Non-pigmented ciliary epithelial cell (primary cell): Measurements from ENCODE around the gene FUBP3.

ENCODE experiments used
- DNase-seq: peaks from one replicate; pipeline ENCODE4 v3.0.0-alpha.2; 2010; ENCODE audit warnings: low read depth

Gene FUBP3, protein sequence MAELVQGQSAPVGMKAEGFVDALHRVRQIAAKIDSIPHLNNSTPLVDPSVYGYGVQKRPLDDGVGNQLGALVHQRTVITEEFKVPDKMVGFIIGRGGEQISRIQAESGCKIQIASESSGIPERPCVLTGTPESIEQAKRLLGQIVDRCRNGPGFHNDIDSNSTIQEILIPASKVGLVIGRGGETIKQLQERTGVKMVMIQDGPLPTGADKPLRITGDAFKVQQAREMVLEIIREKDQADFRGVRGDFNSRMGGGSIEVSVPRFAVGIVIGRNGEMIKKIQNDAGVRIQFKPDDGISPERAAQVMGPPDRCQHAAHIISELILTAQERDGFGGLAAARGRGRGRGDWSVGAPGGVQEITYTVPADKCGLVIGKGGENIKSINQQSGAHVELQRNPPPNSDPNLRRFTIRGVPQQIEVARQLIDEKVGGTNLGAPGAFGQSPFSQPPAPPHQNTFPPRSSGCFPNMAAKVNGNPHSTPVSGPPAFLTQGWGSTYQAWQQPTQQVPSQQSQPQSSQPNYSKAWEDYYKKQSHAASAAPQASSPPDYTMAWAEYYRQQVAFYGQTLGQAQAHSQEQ

DNA sequence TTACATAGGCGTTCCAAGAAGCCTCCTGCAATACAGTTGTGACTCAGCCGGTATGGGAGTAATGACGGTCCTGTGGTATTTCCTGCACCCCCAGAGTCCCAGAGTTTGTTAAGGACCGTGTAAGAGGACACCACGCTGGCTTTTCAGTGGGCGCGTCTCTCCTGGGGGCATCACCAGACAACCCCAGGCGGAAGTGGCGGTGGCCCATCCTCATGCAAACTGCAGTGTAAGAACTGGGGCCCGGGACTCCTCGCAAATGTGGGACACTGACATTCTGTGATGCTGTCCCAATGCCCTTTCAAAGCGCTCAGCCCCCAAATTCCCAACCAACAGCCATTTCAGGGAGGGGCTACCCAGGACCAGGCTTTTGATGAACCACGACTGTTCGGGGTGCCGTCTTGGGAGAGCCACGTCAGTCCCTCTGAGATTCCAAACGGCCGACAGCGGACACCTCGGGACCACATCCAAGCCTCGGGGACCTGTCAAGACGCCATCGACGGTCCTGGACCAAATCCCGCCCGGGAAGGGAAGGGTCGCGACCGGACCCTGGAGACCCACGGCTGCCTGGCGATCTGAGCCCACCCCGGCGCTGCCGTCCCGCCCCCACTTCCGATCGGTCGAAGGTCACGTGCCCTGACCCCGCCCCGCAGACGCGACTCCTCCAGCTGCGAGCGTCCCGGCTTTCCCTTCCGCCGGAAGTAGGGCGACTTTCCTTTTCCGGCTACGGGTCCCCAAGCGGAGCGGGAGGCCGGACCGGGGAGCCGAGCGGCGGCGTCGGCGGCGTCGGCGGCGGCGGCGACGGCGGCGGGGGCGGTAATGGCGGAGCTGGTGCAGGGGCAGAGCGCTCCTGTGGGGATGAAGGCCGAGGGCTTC lies at the start of gene FUBP3:
TSS of gene FUBP3 (plus strand) at position 713 of the 873 bp plus-strand sequence. CDS start at position 817, 104 bp downstream.
- DNase-seq, result peak; percentile 47

DNA sequence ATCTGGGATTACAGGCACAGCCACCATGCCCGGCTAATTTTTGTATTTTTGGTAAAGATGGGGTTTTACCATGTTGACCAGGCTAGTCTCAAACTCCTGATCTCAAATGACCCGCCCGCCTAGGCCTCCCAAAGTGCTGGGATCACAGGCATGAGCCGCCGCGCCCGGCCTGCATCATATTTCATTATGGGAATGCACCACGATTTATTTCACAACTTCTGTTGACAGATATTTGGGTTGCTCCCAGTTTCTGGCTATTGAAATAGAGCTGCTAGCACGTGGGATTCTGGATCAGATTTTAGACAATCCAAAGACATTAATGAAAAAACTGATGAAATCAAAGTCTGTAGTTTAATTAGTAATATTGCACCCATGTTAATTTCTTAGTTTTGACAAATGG lies 48.4 kb upstream of the FUBP3 start:
- no peak for DNase-seq

DNA sequence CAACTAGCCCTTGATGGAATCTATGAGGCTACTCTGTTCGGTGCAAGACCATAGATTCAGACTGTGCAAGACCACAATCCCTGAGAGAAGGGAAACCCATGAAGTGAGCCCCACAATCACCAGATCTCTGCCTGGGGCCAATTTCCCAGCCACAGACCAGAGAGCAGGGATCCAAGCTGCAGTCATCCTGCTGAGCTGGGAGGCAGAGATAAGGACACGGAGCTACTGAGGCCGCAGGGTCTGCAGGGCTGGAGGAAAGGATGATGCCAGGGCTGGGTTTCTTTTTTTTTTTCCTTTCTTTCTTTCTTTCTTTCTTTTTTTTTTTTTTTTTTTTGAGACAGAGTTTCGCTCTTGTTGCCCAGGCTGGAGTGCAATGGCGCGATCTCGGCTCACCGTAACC lies 47.7 kb upstream of the FUBP3 start:
- DNase-seq, result no peak

DNA sequence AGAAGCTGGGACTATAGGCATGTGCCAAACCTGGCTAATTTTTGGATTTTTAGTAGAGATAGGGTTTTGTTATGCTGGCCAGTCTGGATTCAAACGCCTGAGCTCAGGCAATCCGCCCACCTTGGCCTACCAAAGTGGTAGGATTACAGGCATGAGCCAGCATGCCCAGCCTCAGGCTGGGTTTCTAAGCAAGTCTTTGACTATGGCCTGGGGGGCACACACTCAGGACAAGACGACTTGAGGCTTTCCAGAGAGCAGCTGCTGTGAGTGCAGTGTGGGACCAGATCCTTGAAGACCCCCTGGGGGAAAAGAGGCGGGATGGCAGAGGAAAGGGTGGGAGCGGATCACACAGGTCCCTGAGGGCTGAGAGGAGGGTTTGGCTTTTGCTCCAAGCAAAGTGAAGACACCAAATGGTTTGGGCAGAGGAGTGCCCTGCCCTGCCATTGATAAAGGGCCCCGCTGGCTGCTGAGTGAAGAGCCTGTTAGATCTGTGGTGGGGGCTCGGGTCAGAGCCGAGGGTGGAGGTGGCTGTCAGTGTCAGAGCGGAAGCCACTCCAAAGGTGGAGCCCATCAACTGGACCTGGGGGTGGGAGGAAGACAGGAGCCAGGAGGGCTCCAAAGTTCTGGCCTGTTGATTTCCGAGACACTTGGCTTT lies 46.8 kb upstream of the FUBP3 start:
- no peak for DNase-seq

DNA sequence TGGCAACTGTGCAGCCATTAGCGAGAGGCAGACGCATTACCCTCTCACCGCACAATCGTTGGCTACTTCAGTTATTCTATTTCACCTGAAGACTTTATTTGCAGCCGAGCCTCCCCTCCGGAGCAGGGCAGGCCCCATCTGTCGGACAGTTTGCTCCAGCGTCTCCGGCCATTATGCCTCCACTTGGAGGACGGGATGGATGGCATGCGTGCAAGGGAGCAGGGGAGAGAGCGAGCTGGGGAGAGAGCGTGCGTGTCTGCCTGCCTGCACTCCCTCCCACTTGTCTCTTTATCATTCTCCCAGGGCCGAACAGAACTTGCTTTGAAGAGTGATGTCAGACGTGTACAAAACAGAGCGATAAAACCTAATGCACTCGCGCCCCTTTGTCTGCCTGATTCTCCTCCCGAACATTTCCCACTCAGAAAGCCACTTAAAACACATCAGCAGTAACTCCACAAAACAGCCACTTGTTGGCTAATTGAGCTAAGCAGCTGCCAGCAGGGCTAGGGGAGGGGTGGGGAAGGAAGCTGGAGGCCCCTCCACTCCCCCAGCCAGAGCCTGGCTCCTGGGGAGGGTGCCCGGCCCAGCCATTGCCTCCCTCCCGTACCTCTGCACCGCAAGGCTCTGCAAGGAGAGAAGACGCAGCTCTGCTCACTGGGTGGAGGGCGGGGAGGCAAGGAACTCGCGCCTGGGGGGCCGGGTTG lies 43.4 kb upstream of the FUBP3 start:
- DNase-seq, result no peak

DNA sequence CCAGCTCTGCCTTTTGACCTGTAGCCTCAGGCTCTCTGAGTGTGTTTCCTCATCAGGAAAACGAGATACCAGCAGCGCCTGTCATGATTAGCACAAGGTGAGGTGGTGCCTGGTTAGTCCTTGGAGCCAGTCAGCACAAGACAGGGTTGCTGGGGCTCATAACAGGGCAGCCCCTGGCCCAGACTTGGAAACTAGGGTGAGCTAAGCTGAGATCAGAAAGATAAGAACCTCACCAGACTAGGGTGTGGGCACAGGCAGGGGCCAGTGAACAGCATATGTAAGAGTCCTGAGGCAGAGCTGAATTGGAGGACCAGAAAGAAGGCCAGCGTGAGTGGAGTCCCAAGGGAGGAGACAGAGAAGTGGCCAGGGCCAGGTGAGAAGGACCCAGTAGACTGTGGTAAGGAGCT lies 42.7 kb upstream of the FUBP3 start:
- DNase-seq, result no peak

DNA sequence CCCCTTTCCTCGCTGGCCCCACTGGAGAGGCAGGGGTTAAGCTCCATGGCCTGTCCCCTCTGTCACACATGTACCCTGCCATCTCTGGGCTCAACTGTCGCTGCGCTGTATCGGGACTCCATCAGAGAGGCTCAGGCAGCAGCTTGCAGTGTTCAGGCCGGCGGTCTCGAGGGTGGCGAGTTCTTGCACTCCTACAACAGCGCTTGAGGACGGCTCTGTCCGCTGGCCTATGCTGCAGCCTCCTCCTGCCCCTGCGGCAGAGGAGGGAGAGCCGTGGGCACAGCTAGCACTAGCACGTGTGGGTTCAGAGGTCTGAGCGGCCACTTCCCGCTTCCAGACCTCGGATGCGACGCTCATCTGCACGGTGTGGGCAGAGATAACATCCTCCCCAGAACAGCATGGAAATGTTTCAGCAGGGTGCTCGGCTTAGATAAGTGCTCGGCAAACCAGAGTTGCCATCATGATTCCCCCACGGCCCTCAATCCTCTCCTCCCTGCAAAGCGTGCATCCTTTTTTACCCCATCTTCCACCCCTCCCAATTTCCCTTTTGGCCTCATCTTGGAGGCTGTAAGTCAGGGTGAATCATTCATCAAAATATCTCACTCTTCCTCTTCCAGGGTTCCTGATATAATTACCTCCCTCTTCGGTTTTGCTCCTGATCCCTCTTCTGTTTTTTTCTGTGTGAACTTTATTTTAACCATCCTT lies 41.9 kb upstream of the FUBP3 start:
- DNase-seq, result no peak

DNA sequence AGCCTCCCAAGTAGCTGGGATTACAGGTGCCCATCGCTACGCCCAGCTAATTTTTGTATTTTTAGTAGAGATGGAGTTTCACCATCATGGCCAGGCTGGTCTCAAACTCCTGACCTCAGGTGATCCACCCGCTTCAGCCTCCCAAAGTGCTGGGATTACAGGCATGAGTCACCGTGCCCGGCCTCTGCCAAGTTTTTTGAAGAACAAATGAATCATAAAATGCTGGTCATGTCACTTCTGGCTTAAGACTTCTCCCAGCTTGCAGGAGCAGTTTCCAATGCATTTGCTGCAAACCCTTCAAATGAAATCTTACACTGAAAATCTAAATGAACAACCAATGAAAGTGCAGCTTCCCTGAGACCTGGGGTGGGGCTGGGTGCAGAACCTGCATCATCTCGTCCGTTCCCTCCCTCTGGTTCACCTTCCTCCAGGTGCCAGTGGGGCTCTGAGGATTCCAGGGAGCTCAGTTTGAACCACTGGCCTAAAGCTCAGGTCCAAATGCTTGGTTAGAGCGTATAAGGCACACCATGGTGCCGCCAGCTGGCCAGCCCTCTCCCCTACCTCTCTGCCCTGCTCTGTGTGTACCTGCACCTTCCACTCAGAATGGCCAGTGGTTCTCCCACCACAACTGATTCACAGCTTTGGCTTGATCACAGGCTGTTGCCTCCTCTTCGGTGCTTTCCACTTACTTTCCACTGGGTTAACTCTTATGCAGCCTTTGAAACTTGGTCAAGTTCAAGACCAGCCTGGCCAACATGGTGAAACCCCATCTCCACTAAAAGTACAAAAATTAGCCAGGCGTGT lies 39.8 kb upstream of the FUBP3 start:
- DNase-seq, result peak; percentile 18

DNA sequence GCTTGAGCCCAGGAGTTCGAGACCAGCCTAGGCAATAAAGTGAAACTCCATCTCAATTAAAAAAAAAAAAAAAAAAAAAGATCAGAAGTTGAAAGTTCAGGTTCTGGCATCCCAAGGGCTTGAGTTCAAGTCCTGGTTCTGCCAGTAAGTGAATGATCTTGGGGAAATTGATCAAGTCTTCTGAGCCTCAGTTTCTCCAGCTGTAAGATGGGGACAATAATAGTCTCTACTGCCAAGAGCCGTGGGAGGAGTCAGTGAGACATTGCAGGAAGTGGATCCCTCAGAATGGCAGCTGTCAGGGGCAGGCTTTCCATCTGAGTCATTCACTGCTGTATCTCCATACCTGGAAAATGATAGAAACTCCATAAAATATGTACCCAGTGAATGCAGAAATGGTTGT lies 37.8 kb upstream of the FUBP3 start:
- no peak for DNase-seq

DNA sequence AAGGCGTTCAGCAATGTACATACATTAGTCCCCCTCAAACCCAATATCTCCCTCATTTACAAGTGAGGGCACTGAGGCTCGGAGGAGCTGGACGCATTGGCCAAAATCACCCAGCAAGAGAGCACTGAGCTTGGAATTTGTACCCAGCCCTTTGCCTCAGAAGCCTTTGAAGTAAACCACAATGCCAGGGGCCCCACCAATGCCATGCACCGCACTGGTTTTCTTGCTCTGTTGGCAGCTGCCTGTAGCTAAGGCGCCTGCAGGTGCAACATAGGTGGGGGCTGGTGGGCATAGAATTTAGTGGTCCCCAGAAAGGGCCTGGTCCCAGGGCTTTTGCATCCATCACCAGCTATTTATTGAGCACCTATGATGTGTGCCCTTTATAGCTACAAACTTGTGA lies 37.3 kb upstream of the FUBP3 start:
- no peak for DNase-seq

DNA sequence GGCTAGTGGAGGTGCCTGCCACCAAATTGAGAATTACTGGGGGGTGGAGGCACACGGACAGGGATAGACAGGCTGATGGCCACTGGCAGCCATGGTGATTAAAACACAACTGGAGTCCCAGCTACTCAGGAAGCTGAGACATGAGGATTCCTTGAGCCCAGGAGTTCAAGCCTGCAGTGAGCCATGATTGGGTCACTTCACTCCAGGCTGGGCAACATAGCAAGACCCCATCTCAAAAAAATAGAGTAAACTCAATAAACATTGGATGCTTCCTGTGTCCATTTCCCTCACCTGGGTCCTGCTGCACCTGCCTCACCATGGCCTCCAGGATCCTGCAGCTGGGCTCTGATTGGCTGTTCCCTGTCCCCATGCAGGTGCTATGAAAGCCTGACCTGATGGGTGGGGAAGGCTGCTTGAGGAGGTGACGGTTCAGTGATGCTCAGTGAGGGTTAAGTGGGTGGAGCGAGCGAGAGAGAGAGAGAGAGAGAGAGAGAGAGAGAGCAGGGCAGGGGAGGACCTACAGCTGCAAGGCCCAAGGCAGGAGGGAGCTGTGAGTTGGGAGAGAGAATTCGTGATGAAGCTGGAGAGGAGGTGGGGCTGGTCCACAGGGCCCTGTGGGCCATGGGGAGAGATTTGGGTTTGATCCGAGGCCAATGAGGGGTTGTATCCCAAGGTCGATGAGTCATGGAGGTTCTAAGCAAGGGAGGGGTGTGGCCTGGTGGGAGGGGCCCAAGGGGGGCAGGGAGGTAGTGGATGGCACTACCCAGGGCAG lies 36.7 kb upstream of the FUBP3 start:
- DNase-seq, result no peak

DNA sequence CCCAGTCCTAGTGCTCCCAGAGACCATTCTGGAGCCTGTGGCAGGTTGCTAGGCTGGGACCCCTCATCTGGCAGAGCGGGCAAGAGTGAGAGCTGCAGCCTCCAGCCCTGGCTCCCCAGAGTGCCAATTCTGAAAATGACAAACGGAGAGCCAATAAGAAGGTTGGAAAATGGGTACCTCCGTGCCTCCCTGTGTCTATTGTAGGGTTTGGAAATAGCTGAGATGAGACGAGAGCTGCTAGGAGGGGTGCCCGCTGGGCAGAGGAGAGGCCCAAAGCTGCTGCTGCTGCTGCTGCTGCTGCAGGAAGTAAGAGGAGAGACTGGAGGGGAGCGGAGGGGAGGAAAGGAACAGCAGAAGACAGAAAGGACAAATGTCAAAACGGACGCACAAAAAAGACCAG lies 36.0 kb upstream of the FUBP3 start:
- no peak for DNase-seq

DNA sequence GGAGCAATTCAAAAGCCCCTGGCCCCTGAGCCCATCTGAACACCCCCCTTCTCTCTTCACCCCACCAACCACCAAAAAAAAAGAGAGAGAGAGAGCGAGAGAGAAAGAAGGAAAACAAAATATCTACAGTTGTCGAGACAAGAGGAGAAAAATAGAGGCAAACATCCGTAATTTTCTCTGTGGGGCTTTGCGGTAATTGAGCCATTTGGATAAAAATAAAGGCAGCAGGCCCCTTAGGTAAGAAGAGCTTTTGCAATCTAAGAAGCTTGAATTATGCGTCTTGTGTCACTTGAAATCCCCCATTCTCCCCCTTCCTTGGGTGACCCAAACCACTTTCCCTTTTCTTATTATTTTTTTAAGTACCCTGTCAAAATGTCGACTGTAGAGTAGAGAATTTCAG lies 35.5 kb upstream of the FUBP3 start:
- DNase-seq, result no peak

DNA sequence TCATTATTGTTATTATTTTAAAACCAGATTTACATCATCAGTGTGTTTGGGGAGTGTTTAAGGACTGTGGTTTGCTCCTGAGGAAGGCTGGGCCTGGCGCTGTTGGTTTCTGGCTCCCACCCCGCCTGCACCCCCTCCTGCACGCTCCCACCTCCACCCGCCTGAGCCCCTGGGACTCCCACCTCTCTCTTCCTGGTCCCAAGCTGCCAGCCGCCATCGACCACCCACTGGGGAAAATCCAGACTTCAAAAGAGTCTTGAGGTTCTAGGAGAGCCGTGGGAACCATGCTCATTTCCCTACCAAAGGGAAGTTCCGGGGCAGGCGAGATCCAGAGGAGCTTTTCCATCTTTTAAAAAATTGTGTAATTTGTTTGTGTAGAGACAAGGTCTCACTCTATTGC lies 35.0 kb upstream of the FUBP3 start:
- no peak for DNase-seq

DNA sequence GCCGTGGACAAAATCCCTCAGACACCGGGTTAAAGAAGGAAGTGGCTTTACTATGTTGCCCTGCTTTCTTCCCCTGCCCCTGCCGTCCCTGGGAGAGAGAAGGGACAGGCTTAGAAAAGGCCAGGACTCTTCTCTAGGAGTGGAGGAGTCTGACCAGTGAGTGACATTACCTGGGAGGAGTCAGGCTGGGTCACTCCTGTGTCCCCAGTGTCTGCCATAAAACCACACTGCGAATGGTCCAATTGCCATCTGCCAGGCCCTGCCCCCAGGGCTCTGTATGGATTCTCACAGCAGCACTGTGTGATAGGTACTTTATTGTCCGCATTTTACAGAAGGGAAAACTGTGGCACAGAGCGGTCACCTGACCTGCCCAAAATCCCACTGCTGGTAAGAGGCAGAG lies 31.3 kb upstream of the FUBP3 start:
- DNase-seq, result no peak

DNA sequence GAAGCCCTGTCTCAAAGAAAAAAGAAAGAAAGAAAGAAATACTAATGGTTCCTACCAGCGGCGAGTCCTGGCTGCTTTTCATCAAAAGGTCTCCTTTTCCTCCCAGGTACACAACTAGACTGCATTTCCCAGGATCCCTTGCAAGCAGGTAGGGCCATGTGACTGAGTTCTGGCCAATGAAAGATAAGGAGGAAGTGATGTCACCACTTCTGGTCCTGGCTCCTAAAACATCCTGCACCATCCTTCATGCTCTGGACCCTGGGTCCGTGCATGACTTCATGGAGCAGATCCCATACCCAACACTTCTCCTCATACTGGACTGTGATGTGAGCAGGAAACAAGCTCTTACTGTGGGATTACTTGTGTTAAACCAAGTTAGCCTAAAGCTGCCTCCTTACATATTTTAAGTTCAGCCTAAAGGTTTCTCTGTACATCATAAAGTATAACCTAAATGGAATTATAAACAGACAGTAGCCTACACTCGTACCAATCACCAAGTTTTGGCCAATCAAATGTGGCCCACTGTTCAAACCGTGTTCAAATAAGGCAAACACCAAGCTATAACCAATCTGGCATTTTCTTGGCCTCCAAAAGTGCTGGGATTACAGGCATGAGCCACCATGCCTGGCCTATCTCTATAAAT lies 30.2 kb upstream of the FUBP3 start:
- DNase-seq, result no peak

DNA sequence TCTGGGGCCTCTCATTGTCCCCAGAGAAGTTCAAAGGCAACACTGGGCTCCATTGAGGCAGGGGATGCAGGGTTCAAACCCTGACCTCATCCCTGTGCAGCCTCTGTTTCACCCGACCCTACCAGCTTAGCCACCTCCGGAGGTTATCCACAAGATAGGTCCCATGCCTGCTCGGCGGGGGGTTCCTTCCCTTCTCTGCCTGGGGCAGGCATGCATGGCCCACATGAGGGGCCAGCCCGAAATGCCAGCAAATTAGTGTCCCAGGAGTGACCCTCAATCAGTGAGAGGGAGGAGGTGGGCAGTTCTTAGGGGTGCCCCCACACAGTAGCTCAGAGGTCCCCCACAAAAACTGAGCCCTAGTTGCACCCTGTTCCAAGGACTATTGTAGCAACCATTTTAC lies 24.8 kb upstream of the FUBP3 start:
- no peak for DNase-seq

DNA sequence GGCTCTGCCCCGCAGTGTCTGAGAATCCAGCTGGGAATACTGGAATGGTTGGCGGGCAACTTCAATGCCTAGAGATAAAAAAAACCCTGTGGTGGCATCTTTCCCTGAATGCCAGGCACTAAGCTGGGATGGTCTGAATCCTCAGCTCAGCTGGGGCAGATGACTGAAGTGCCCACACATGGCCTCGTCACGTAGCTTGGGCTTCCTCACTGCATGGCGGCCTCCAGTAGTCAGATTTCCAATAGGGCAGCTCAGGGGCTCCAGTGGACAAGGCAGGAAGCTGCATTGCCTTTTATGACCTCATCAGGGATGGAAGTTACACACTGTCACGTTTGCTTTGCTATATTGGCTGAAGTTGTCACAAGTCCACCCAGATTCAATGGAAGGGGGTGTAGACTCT lies 24.3 kb upstream of the FUBP3 start:
- DNase-seq, result no peak

DNA sequence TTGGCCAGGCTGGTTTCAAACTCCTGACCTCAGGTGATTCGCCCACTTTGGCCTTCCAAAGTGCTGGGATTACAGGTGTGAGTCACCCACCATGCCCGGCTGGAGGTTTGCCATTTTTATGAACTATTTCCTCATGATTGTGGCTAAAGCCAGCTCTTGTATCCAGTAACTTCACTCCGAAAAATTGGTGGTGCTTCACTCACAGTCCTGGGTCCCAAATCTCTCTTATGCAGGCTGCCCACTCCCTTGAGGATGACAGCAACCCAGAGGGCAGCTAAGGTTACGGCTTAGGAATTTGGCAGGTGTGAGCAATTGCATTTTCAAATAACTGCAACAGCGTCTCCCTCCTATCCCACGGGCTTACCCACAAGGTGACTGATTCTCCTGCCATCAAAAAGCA lies 23.4 kb upstream of the FUBP3 start:
- DNase-seq, result no peak
